Transverse colon (tissue), 4 donors: ENCODE results near the gene ICA1. TPM values are rescaled to one million over a fixed set of nuclear protein-coding genes. Genes with fewer than 3 reads are reported as not detected.

Experiments used
- DNase-seq: peaks from one replicate; pipeline ENCODE4 v3.0.0-alpha.2; 2019
- H3K27ac ChIP-seq, 4 donors: fragments of 200-600 bp; sonication (generic); 2 replicates each; pipeline ENCODE4 v1.5.1; 2016 to 2018; ENCODE audit warnings: inconsistent platforms in 4 of 4
- H3K27me3 ChIP-seq: fragments of 200-600 bp; sonication (generic); 2 replicates; pipeline ENCODE4 v1.5.1; 2017; ENCODE audit warnings: inconsistent platforms
- H3K36me3 ChIP-seq, 4 donors: fragments of 200-600 bp; sonication (generic); 2 replicates each; pipeline ENCODE4 v1.5.1; 2017 to 2019; ENCODE audit warnings: inconsistent platforms in 4 of 4
- H3K4me1 ChIP-seq, 4 donors: fragments of 200-600 bp; sonication (generic); 2 replicates each; pipeline ENCODE4 v1.5.1; 2017 to 2020; ENCODE audit warnings: inconsistent platforms in 4 of 4
- H3K4me3 ChIP-seq, 4 donors: fragments of 200-600 bp; sonication (generic); 1 replicate in 1 of 4; 2 replicates in 3 of 4; pipeline versions ENCODE4 v1.5.1 to v1.6.1; 2017 to 2019; ENCODE audit warnings: inconsistent platforms in 4 of 4
- H3K9me3 ChIP-seq, 2 donors: fragments of 200-600 bp; sonication (generic); 2 replicates each; pipeline ENCODE4 v1.5.1; 2017 to 2019; ENCODE audit warnings: inconsistent platforms in 2 of 2
- CTCF ChIP-seq, 5 experiments: fragments of 200-600 bp in 3 of 5; fragments of 450-650 bp in 2 of 5; sonication (generic) in 3 of 5; IDR thresholded peaks; 1 replicate in 2 of 5; 2 replicates in 3 of 5; pipeline ENCODE4 v1.5.1; 2016 to 2017; ENCODE audit warnings: antibody characterized with exemption in 5 of 5, inconsistent platforms in 3 of 5, mild to moderate bottlenecking in 2 of 5, moderate library complexity in 1 of 5
- EP300 ChIP-seq: sonication (generic); formaldehyde crosslinking; IDR thresholded peaks from one replicate; pipeline ENCODE4 v1.6.1; 2017; ENCODE audit warnings: antibody characterized with exemption, low read depth
- POLR2A ChIP-seq: fragments of 450-650 bp; IDR thresholded peaks from one replicate; pipeline ENCODE4 v1.6.1; 2016; ENCODE audit warnings: antibody characterized with exemption, mild to moderate bottlenecking, moderate library complexity
- POLR2AphosphoS5 ChIP-seq, 3 donors: sonication (generic); formaldehyde crosslinking; IDR thresholded peaks; one replicate each; pipeline ENCODE4 v1.6.1; 2016; ENCODE audit warnings: antibody characterized with exemption in 3 of 3
- WGBS, 2 donors: methylation state at CpG; one replicate each; pipeline ENCODE4 v1.1.5; 2018; ENCODE audit warnings: low coverage in 1 of 2; 5-methylcytosine and 5-hydroxymethylcytosine counted together
- in situ Hi-C, 4 donors: fragments of 200-750 bp; cut with MboI; loops; one replicate each; pipeline versions ENCODE4 v1.15.0 to v1.15.1; 2017; ENCODE audit warnings: low sequenced_read_pairs in 3 of 4, low pct_ligation_motif_present in 1 of 4, low pct_unique_long_range_greater_than_20kb in 1 of 4
- intact Hi-C: fragments of 100-400 bp; cut with DNase I; formaldehyde crosslinking; loops from one replicate; pipeline ENCODE4 v1.15.1; 2023; ENCODE audit warnings: low total_unique reads
- total RNA-seq, 4 donors: library from RNA; depleted of rRNA; stranded (reverse); fragments of >200 nt; gene quantifications; one replicate each; pipeline ENCODE4 v1.1.0, GENCODE V29; 2016

ICA1 gene
- total RNA-seq, 4 donors from 2014 or later, result 47.9 to 79.4 (median 54.3) TPM

GRCh38 chr7:8147760-8148463 lies 114.1 kb downstream of the ICA1 start:
- WGBS, 2 donors, result 89 to 93% methylated on average over 3 to 11 of the region's 11 CpGs
- H3K27me3 ChIP-seq, result no peaks in the 10 kb centered on the region
- in situ Hi-C loops, result no loop called here
- H3K4me3 ChIP-seq, result no peak overlapping the region
- no peak overlapping the region for H3K27ac ChIP-seq
- H3K9me3 ChIP-seq, result no peaks in the 10 kb centered on the region
- no peaks in the 10 kb centered on the region for H3K36me3 ChIP-seq
- no peak for DNase-seq
- TF ChIP-seq CTCF (IDR thresholded peaks at IDR 0.05), result no peak
- TF ChIP-seq POLR2AphosphoS5 (IDR thresholded peaks at IDR 0.05), result no peak
- TF ChIP-seq POLR2A, result no peak
- TF ChIP-seq EP300, result no peak
- intact Hi-C loops, result no loop called here
- no peaks in the 10 kb centered on the region for H3K4me1 ChIP-seq

GRCh38 chr7:8146788-8147413 lies 115.1 kb downstream of the ICA1 start:
- TF ChIP-seq CTCF (IDR thresholded peaks at IDR 0.05), result no peak
- TF ChIP-seq EP300, result no peak
- TF ChIP-seq POLR2A, result no peak
- no peak for TF ChIP-seq POLR2AphosphoS5 (IDR thresholded peaks at IDR 0.05)

GRCh38 chr7:8146106-8146787 lies 115.7 kb downstream of the ICA1 start:
- no peak overlapping the region for H3K27ac ChIP-seq
- H3K27me3 ChIP-seq, result no peaks in the 10 kb centered on the region
- DNase-seq, result no peak
- TF ChIP-seq POLR2A, result no peak
- no peak for TF ChIP-seq POLR2AphosphoS5 (IDR thresholded peaks at IDR 0.05)
- TF ChIP-seq CTCF (IDR thresholded peaks at IDR 0.05), result no peak
- TF ChIP-seq EP300, result no peak
- intact Hi-C loops, result no loop called here
- in situ Hi-C loops, result no loop called here
- no peaks in the 10 kb centered on the region for H3K4me1 ChIP-seq
- no peaks in the 10 kb centered on the region for H3K36me3 ChIP-seq
- WGBS, 2 donors, result 84% methylated on average over 10 to 12 of the region's 12 CpGs
- H3K9me3 ChIP-seq, result no peaks in the 10 kb centered on the region
- H3K4me3 ChIP-seq, result no peak overlapping the region

More at GRCh38 chr7:8146788-8147413, 115.1 kb downstream of the ICA1 start:
- intact Hi-C loops, result no loop called here
- no peak overlapping the region for H3K27ac ChIP-seq
- H3K4me3 ChIP-seq, result no peak overlapping the region
- no peaks in the 10 kb centered on the region for H3K36me3 ChIP-seq
- 71 to 78% methylated on average over 4 to 8 of the region's 8 CpGs for WGBS, 2 donors
- DNase-seq, result no peak
- no peaks in the 10 kb centered on the region for H3K9me3 ChIP-seq
- H3K27me3 ChIP-seq, result no peaks in the 10 kb centered on the region
- in situ Hi-C loops, result no loop called here
- H3K4me1 ChIP-seq, result no peaks in the 10 kb centered on the region

- intact Hi-C loops, result no loop called here
- WGBS, 2 donors, result 90 to 93% methylated on average over 4 of the region's 4 CpGs
- no peaks in the 10 kb centered on the region for H3K9me3 ChIP-seq
- in situ Hi-C loops, result no loop called here
- no peak for DNase-seq
- H3K4me3 ChIP-seq, result no peak overlapping the region
- TF ChIP-seq POLR2AphosphoS5 (IDR thresholded peaks at IDR 0.05) (no peak), EP300 (no peak), POLR2A (no peak), CTCF (IDR thresholded peaks at IDR 0.05) (no peak)
- no peaks in the 10 kb centered on the region for H3K4me1 ChIP-seq
- no peaks in the 10 kb centered on the region for H3K36me3 ChIP-seq
- H3K27ac ChIP-seq, result no peak overlapping the region
- H3K27me3 ChIP-seq, result no peaks in the 10 kb centered on the region
These were observed 117.1 kb downstream of the ICA1 start for GRCh38 chr7:8144856-8145255.
